Measurements from ENCODE around the gene CLDN6.

CLDN6 gene

DNA sequence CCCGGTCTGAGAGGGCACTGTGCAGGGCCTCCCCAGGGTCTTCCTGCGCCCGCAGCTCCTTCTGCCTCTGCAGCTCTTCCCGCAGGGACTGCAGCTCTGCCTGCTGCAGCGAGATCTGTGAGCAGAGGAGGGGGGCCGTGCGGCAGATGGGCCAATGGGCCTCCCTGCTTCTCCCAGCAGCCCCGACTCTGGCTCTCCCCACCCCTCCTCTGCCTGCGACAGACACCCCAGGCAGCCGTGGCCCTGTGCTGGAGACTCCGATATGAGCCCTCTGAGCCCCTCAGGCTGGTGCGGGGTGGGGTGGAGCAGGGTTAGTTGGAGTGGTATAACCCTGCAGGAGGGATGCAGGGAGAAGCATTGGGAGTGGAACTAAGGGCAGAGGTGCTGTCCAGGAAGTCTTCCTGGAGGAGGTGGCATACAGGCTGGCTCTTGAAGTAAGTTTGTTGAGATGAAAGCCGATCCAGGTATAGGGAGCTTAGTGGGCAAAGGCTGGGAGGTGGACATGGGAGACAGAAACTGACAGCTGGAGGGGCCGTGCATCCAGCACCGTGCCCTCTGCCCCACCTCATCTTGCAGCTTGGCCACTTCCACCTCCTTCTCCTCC, 10.8 kb upstream of the CLDN6 start:
- DNase-seq (ENCODE audit: low read depth in 3 of 3, low spot score in 1 of 3), result no peak

DNA sequence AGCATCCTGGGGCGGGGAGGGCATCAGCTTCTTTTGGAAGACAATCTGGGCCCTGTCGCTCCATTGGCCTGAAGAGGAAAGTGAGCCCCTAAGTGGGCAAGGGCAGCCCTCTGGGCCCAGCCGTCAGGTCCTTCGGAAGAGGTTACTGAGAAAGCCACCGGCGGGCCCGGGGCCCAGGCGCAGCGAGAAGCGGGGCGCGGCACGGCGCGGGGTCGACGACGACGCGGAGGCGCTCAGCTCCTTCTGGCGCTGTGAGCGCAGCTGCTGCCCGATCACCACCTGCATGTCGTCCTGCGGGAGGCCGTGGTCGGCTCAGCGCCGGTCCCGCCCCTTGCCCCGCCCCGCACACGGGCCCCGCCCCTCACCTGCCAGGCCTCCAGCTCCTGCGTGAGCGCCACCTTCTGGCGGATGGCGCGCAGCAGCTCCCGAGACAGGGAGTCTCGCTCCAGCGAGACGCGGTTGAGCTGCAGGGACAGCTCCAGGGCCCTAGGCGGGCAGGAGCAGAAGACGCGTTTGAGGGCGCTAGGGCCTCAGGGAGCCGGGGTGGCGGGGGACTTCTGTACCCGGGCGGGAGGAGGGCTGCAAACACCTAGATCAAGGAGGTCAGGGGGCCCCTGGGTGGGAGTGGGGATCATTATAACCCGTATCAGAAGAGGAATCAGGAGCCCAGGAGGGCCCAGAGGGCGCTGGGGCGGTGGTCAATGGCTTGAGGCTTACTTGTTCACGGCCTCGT, 10.2 kb upstream of the CLDN6 start:
- peak; percentile 56 to 90 (median 83) for DNase-seq (ENCODE audit: low read depth in 3 of 3, low spot score in 1 of 3)

GRCh38 chr16:3027489-3027795, 9.5 kb upstream of the CLDN6 start:
- DNase-seq (ENCODE audit: low read depth in 3 of 3, low spot score in 1 of 3), result no peak

- DNase-seq (ENCODE audit: low read depth in 3 of 3, low spot score in 1 of 3), result no peak
Measured at GRCh38 chr16:3026609-3027488, 8.9 kb upstream of the CLDN6 start.

DNA sequence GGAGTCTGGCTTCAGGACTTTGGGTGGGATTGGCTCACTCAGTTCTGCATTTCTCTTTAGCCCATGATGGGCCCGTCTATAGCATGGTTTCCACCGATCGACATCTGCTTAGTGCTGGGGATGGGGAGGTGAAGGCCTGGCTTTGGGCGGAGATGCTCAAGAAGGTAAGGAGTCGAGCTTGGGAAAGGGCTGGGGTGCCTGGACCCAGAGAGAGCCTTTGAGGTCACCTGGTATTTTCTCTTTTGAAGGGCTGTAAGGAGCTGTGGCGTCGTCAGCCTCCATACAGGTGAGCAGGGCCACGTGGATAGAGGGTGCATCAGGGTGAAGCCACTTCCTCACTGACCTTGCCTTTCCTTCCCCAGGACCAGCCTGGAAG, 8.0 kb upstream of the CLDN6 start:
- no peak for DNase-seq (ENCODE audit: low read depth in 3 of 3, low spot score in 1 of 3)

- no peak for DNase-seq (ENCODE audit: low read depth in 3 of 3, low spot score in 1 of 3)
Measured at GRCh38 chr16:3025032-3026002, 7.3 kb upstream of the CLDN6 start.

DNA sequence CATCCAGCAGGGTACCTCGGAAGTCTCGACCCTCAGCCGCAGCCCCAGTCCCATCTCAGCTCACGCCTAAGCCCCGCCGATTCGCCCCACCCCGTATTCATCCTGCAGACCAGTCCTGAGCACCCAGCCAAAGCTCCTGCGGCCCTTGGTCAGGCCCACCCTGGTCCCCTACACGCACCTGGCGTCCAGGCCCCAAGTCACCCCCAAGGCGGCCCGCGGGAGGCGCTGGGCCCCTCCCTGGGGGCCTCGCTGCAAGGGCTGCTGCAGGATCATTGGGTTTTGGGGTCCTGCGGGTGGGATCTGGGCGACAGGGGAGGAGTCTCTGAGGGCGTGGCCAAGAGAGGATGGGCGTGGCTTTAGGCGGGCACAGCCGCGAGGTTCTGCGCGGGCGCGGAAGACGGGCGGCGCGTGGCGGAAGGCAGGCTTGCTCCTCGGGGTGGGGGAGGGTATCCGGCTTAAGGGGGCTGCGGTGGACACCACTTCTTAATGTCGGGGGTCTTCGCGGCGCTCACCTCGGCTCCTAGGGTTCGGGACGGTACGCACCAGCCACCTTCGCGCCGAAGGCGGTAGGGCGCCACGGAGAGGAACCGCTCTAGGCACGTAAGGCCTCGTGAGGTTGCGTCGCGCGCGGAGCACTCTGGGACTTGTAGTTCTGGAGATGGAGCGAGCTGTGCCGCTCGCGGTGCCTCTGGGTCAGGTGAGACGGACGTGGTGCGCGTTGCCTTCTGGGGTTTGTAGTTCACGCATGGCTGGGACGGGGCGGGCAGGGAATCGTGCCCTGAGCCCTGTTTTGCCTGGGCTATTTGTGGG, 5.9 kb upstream of the CLDN6 start, which contains the start of the genes HCFC1R1 and THOC6:
TSS of gene HCFC1R1 (minus strand) at position 274 of the 810 bp plus-strand sequence. CDS start at position 273, 1 bp downstream.
TSS of gene THOC6 (plus strand) at position 367 of the 810 bp plus-strand sequence. CDS start at position 659, 292 bp downstream.
- DNase-seq (ENCODE audit: low read depth in 3 of 3, low spot score in 1 of 3), result peak; percentile 79 to 88 (median 87)

DNA sequence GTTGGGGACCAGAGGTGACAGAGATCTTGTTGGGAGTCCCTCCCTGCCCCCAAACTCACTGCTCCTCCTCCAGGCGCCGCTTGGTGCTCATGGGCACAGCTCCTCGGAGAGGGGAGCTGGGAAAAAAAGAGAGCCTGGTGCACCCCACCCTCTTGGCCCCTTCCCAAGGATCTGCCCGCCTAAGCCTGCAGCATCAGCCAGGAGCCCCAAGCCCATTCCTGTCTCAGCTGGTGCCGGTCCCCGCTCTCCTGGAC, 5.4 kb upstream of the CLDN6 start:
- no peak for DNase-seq (ENCODE audit: low read depth in 3 of 3, low spot score in 1 of 3)

- DNase-seq (ENCODE audit: low read depth in 3 of 3, low spot score in 1 of 3), result no peak
Measured at GRCh38 chr16:3022684-3023414, 4.9 kb upstream of the CLDN6 start.

- DNase-seq (ENCODE audit: low read depth in 3 of 3, low spot score in 1 of 3), result peak; percentile 66 to 89 (median 75)
Measured at GRCh38 chr16:3022208-3022683, 4.3 kb upstream of the CLDN6 start.

DNA sequence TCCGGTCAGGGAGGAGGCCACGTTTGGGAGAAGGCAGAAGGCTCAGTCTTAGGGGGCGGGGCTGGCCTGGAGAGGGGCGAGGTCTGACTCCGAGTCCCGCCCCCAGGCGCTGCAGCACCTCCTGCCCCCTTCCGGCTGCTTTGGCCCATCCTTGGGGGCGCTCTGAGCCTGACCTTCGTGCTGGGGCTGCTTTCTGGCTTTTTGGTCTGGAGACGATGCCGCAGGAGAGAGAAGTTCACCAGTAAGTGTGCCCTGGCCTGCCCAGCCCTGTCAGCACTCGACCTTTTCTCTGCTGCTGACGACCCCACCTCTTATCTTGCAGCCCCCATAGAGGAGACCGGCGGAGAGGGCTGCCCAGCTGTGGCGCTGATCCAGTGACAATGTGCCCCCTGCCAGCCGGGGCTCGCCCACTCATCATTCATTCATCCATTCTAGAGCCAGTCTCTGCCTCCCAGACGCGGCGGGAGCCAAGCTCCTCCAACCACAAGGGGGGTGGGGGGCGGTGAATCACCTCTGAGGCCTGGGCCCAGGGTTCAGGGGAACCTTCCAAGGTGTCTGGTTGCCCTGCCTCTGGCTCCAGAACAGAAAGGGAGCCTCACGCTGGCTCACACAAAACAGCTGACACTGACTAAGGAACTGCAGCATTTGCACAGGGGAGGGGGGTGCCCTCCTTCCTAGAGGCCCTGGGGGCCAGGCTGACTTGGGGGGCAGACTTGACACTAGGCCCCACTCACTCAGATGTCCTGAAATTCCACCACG, 3.6 kb upstream of the CLDN6 start:
- DNase-seq (ENCODE audit: low read depth in 3 of 3, low spot score in 1 of 3), result peak; percentile 35 to 67 (median 66)

DNA sequence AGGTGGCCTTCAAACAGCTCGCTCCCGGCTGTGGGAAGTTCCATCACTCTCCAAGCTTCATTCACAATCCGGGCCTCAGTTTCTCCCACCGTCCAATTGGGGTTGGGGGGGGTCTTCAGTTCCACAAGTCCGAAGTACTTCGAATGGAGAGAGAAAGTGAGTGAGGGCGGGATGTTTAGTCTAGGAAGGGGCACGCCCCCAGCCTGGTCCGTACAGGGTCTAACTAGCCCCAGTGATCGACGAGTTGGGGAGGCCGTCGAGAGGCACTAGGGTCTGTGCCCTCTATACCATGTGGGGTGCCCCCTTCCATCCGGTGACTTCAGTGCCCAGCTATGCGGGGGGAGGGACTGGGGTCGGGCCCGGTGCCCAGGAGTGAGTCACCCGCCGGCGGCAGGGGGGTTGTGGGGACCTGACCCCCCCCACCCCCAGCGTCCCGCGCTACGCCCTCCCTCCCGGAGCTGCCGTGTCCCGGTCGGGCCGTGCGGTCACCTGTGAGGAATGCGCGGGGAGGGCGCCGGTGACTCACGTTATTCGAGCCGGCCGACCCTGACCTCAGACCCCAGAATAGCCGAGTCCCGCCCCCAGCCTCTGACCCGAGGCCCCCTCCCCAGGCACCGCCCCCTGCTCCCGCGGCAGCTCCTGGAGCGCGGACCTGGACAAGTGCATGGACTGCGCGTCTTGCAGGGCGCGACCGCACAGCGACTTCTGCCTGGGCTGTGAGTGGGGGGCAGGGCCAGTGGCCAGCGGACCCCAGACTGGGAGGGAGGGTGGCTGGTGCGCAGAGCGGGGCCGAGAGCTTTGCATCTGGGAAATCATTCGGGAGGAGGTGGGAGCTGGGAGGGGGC, 2.8 kb upstream of the CLDN6 start:
- DNase-seq (ENCODE audit: low read depth in 3 of 3, low spot score in 1 of 3), result peak in 1 of 3 donors; percentile 49

- peak in 2 of 3 donors; percentile 37 to 46 for DNase-seq (ENCODE audit: low read depth in 3 of 3, low spot score in 1 of 3)
Measured at GRCh38 chr16:3020247-3020603, 2.2 kb upstream of the CLDN6 start, which contains the start of gene TNFRSF12A. TSS of gene TNFRSF12A (plus strand) at chr16:3020368. CDS start at chr16:3020398, 30 bp downstream.

DNA sequence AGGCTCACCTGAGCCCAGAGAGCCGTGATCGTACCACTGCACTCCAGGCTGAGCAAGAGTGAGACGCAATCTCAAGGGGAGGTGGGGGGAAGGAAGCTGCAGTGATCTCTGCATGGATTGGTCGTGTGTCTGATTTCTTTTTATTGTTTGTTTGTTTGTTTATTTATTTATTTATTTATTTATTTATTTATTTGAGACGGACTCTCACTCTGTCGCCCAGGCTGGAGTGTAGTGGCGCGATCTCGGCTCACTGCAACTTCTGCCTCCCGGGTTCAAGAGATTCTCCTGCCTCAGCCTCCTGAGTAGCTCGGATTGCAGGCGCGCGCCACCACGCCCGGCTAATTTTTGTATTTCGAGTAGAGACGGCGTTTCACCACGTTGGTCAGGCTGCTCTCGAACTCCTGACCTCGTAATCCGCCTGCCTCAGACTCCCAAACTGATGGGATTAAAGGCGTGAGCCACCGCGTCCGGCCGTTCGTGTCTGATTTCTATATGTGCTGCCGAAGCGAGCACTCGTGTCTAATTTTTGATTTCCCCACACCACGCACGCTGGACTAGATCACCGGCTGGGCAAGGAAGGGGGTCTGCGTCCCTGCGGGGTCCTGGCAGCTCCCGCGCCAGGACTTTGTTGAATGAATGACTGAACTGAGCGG, 1.7 kb upstream of the CLDN6 start:
- DNase-seq (ENCODE audit: low read depth in 3 of 3, low spot score in 1 of 3), result no peak

DNA sequence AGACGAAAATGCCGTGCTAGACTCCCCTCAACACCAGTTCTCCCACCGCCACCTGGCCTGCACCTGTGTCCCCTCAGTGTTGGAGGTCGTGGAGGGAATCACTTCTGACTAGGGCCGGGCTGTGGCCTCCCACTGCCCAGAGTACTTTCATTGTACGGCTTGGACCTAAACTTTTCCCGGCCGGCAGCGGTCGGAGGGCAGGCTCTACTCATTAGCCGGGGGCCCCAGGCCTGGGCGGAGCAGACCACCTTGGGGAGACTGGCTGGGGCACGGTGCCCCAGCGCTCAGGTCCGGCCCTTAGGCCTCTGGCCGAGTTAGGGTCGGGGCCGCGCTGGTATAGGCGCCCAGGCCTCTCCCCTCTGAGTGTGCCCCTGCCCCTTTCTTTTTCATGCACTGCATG, 639 bp downstream of the CLDN6 start:
- no peak for DNase-seq (ENCODE audit: low read depth in 3 of 3, low spot score in 1 of 3)

- DNase-seq (ENCODE audit: low read depth in 3 of 3, low spot score in 1 of 3), result no peak
Measured at GRCh38 chr16:3015865-3016521, 2.0 kb downstream of the CLDN6 start.

DNA sequence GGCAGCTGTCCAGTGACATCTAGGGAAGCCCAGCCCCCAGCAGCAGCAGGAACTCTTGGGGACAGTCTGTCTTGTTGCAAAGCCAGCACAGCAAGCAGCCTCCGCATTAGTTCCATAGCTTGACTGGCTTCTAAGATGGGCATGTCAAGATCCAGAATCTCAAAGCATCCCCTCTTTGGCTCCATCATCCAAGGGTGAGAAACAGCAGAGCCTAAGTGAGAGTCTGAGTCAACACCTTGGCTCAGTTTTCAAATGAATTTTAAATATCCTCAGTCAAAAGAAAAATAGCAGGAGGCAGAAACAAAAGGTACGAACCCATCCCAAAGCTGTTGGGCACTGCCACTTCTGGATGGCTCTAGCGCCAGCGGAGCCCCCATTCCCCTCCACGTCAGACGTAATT, 3.0 kb downstream of the CLDN6 start:
- DNase-seq (ENCODE audit: low read depth in 3 of 3, low spot score in 1 of 3), result no peak

All from stimulated activated CD4-positive, alpha-beta T cell treated with anti-CD3 and anti-CD28 coated beads, TNF-alpha, amount 100 ng/mL, for 1 hour (primary cell).